Measurements from ENCODE around the gene CABP2. TPM values are rescaled to one million over a fixed set of nuclear protein-coding genes. Genes with fewer than 3 reads are reported as not detected.

The CABP2 gene
- total and polyA plus RNA-seq, 10 of the 15 experiments (the other 5 are each of a cell fraction or from before 2014, with no cell fraction given), result not detected

GRCh38 chr11:67483831-67484665, 39.2 kb downstream of the CABP2 start (continued):
- TF ChIP-seq IRF4 (IDR thresholded peaks at IDR 0.05; ENCODE audit: low read depth, low read length), result no peak
- TF ChIP-seq CBFB (IDR thresholded peaks at IDR 0.05; ENCODE audit: low read depth), result peak; percentile 9; the same call in 1 of the 2 replicates
- no peak for TF ChIP-seq MTA3 (IDR thresholded peaks at IDR 0.05; ENCODE audit: borderline replicate concordance, low read length)
- TF ChIP-seq GABPA (IDR thresholded peaks at IDR 0.05; ENCODE audit: low read depth), result no peak
- TF ChIP-seq BCL3 (IDR thresholded peaks at IDR 0.05; ENCODE audit: borderline replicate concordance, insufficient read depth, low read depth, low read length, poor library complexity, severe bottlenecking), result no peak
- TF ChIP-seq ZZZ3 (IDR thresholded peaks at IDR 0.05; ENCODE audit: control insufficient read depth, insufficient read length, low read depth), result no peak
- no peak for TF ChIP-seq EZH2 (IDR thresholded peaks at IDR 0.05; ENCODE audit: borderline replicate concordance, control insufficient read depth, low read depth, low read length)
- no peak for TF ChIP-seq RBBP5 (conservative IDR thresholded peaks at IDR 0.05)
- no peak for TF ChIP-seq PAX5 (IDR thresholded peaks at IDR 0.05; ENCODE audit: borderline replicate concordance, low read depth, low read length)
- TF ChIP-seq CHD2 (IDR thresholded peaks at IDR 0.05; ENCODE audit: borderline replicate concordance, low read depth, low read length), result no peak
- no peak for TF ChIP-seq NFXL1 (IDR thresholded peaks at IDR 0.05; ENCODE audit: borderline replicate concordance)
- peak; percentile 52 for TF ChIP-seq MXI1 (IDR thresholded peaks at IDR 0.05; ENCODE audit: low read depth, low read length)
- no peak for TF ChIP-seq HSF1 (IDR thresholded peaks at IDR 0.05; ENCODE audit: low read depth, low read length)
- TF ChIP-seq NFIC (IDR thresholded peaks at IDR 0.05; ENCODE audit: low read depth, low read length), result no peak
- 0 out of 2 replicates have a peak, but pooled peaks have one; percentile 11 for TF ChIP-seq POLR2AphosphoS5 (IDR thresholded peaks at IDR 0.05; ENCODE audit: low read length)
- TF ChIP-seq SP1 (IDR thresholded peaks at IDR 0.05; ENCODE audit: low read depth, low read length), result no peak
- TF ChIP-seq KDM1A (IDR thresholded peaks at IDR 0.05; ENCODE audit: borderline replicate concordance), result no peak
- TF ChIP-seq HDAC2 (IDR thresholded peaks at IDR 0.05), result no peak
- TF ChIP-seq RB1 (IDR thresholded peaks at IDR 0.05; ENCODE audit: borderline replicate concordance), result no peak
- no peak for TF ChIP-seq KAT2A (conservative IDR thresholded peaks at IDR 0.05; ENCODE audit: control insufficient read depth, low read depth, low read length)
- TF ChIP-seq CTCF (IDR thresholded peaks at IDR 0.05 in 2 of 3, conservative IDR thresholded peaks at IDR 0.05 in 1 of 3; ENCODE audit: control insufficient read depth in 2 of 3, extremely low read depth in 1 of 3, insufficient read depth in 1 of 3, low read depth in 3 of 3, low read length in 3 of 3), result no peak
- TF ChIP-seq IRF5 (IDR thresholded peaks at IDR 0.05; ENCODE audit: borderline replicate concordance), result no peak
- TF ChIP-seq BACH1 (IDR thresholded peaks at IDR 0.05; ENCODE audit: borderline replicate concordance), result no peak
- no peak for TF ChIP-seq ZSCAN29 (IDR thresholded peaks at IDR 0.05)
- 0 out of 2 replicates have a peak, but pooled peaks have one; percentile 47 for TF ChIP-seq MEF2A (IDR thresholded peaks at IDR 0.05; ENCODE audit: insufficient read depth, low read depth, low read length)
- no peak for TF ChIP-seq SMARCA5 (IDR thresholded peaks at IDR 0.05)
